HepG2 (cell line): ENCODE measurements around the gene ZNF586. TPM values are rescaled to one million over a fixed set of nuclear protein-coding genes. Genes with fewer than 3 reads are reported as not detected.

Source experiments
- EZH2 ChIP-seq: conservative IDR thresholded peaks from 2 replicates; pipeline ENCODE4 v1.6.1; 2012; ENCODE audit warnings: mild to moderate bottlenecking, low read depth, low read length, moderate library complexity
- FOXP1 ChIP-seq, 2 experiments: fragments of 450-650 bp in 1 of 2; IDR thresholded peaks; 2 replicates each; pipeline ENCODE4 v1.6.1; 2017 to 2018; ENCODE audit warnings: antibody characterized with exemption in 1 of 2
- KLF15 ChIP-seq: sonication (generic); formaldehyde crosslinking; IDR thresholded peaks from 2 replicates; pipeline ENCODE4 v1.8.1; 2023; ENCODE audit warnings: borderline replicate concordance, mild to moderate bottlenecking, inconsistent platforms, missing genetic modification reagents, mixed read lengths
- NKX3-1 ChIP-seq: sonication (generic); formaldehyde crosslinking; IDR thresholded peaks from 2 replicates; pipeline ENCODE4 v1.5.0; 2020; ENCODE audit warnings: missing genetic modification reagents
- PITX1 ChIP-seq: sonication (generic); formaldehyde crosslinking; IDR thresholded peaks from 2 replicates; pipeline ENCODE4 v1.5.1; 2020; ENCODE audit warnings: mild to moderate bottlenecking, missing genetic modification reagents
- RAD51 ChIP-seq: fragments of 450-650 bp; IDR thresholded peaks from 2 replicates; pipeline ENCODE4 v1.6.1; 2016; ENCODE audit warnings: borderline replicate concordance
- RFXANK ChIP-seq: IDR thresholded peaks from 2 replicates; pipeline ENCODE4 v1.6.1; 2016
- RORA ChIP-seq: sonication (generic); formaldehyde crosslinking; IDR thresholded peaks from 2 replicates; pipeline ENCODE4 v1.5.0; 2020; ENCODE audit warnings: mild to moderate bottlenecking, missing genetic modification reagents, moderate library complexity
- U2AF2 ChIP-seq: fragments of 200-400 bp; formaldehyde crosslinking; IDR thresholded peaks from 2 replicates; pipeline ENCODE4 v1.6.1; 2017; ENCODE audit warnings: low read depth, mild to moderate bottlenecking, low read length
- XBP1 ChIP-seq: sonication (generic); formaldehyde crosslinking; IDR thresholded peaks from 2 replicates; pipeline ENCODE4 v1.5.0; 2020; ENCODE audit warnings: missing genetic modification reagents
- ZFP62 ChIP-seq: sonication (generic); formaldehyde crosslinking; IDR thresholded peaks from 2 replicates; pipeline ENCODE4 v1.4.0; 2020; ENCODE audit warnings: missing genetic modification reagents
- ZNF101 ChIP-seq: sonication (generic); formaldehyde crosslinking; IDR thresholded peaks from 2 replicates; pipeline ENCODE4 v1.4.0; 2020; ENCODE audit warnings: mild to moderate bottlenecking, low read depth, missing genetic modification reagents, borderline replicate concordance
- ZNF253 ChIP-seq: sonication (generic); formaldehyde crosslinking; IDR thresholded peaks from 2 replicates; pipeline ENCODE4 v1.8.0; 2022; ENCODE audit warnings: mild to moderate bottlenecking, missing genetic modification reagents, borderline replicate concordance
- ZNF383 ChIP-seq: sonication (generic); formaldehyde crosslinking; IDR thresholded peaks from 2 replicates; pipeline ENCODE4 v1.4.0; 2020; ENCODE audit warnings: missing genetic modification reagents, mild to moderate bottlenecking, borderline replicate concordance
- ZNF446 ChIP-seq: sonication (generic); formaldehyde crosslinking; IDR thresholded peaks from 2 replicates; pipeline ENCODE4 v1.5.0; 2020; ENCODE audit warnings: mild to moderate bottlenecking, missing genetic modification reagents
- ZNF652 ChIP-seq: IDR thresholded peaks from 2 replicates; pipeline ENCODE4 v1.6.1; 2016; ENCODE audit warnings: low read depth, borderline replicate concordance
- polyA plus RNA-seq, 8 experiments: library from polyadenylated mRNA; depleted of rRNA in 3 of 8; stranded (reverse) in 7 of 8; unstranded in 1 of 8; fragments of >200 nt; fragmentation: Illumina TruSeq in 4 of 8; extraction: Trizol in 4 of 8; gene quantifications; 2 replicates each; pipeline versions ENCODE4 v1.2.1 to v1.2.3, GENCODE V29; 2011 to 2016; ENCODE audit warnings: low read depth in 4 of 8, missing spikeins in 1 of 8, mixed read lengths in 1 of 8; ENCODE audit not compliant: insufficient read depth in 1 of 8
- total RNA-seq, 5 experiments: library from RNA; depleted of rRNA; stranded (reverse); fragments of >200 nt; fragmentation: Illumina TruSeq; extraction: Trizol; gene quantifications; 2 replicates each; pipeline ENCODE4 v1.2.3, GENCODE V29; 2016; ENCODE audit warnings: low read depth in 1 of 5
- TF ChIP-seq, protein P1 (sequence below): sonication (generic); formaldehyde crosslinking; IDR thresholded peaks from 2 replicates; pipeline ENCODE4 v1.4.0; 2020; ENCODE audit warnings: mild to moderate bottlenecking, missing genetic modification reagents
- TF ChIP-seq, protein P2 (sequence below): sonication (generic); formaldehyde crosslinking; conservative IDR thresholded peaks from 2 replicates; pipeline ENCODE4 v1.8.0; 2022; ENCODE audit warnings: low read depth, missing genetic modification reagents
- TF ChIP-seq, protein P3 (sequence below): sonication (generic); formaldehyde crosslinking; IDR thresholded peaks from 2 replicates; pipeline ENCODE4 v1.4.0; 2020; ENCODE audit warnings: missing genetic modification reagents
- TF ChIP-seq, protein P4 (sequence below): IDR thresholded peaks from 2 replicates; pipeline ENCODE4 v1.6.1; 2016; ENCODE audit warnings: missing compliant biosample characterization, missing genetic modification reagents, borderline replicate concordance
- TF ChIP-seq, protein P5 (sequence below): IDR thresholded peaks from 2 replicates; pipeline ENCODE4 v1.6.1; 2016
- TF ChIP-seq, protein P6 (sequence below): sonication (generic); formaldehyde crosslinking; IDR thresholded peaks from 2 replicates; pipeline ENCODE4 v1.4.0; 2020; ENCODE audit warnings: missing genetic modification reagents

Gene ZNF586
- total and polyA plus RNA-seq, 2 of the 13 experiments (the other 11 are each of a cell fraction or from before 2014, with no cell fraction given), result 0.50 to 3.4 TPM

DNA sequence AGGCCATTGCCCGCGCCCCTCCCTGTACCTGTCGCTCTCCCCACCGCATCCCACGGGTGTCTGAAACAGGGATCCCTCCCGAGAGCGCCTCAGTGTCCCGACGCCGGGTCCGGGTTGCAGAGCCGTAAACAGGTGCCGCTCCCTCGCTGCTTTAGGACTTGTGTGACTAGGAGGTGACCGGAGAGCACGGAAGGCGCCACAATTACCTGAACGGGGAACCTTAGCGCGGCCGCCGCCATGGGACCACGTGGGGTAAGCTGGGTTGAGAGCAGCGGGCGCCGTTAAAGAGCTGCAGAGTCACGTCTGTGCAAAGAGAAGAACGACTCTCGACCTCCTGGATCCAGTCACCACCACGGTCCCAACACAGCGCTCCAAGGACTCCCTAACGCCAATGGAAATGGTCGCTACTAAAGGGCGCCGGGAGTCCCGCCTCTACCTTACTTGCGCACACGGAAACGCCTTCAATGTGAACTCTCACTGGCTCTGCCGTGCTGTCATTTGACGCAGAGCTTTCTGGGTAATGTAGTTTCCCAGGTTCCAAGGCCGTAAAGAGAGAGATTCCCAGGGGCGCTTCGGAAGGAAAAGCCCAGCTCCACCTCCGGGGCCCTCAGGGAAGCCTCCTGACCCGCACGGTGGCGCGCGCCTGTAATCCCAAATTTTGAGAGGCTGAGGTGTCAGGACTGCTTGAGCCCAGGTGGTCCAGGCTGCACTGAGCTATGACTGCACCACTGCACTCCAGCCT lies 45.2 kb downstream of the ZNF586 start, which contains the start of gene ZNF552 (continued):
- TF ChIP-seq ZNF383 (CRISPR knock-in tag) (0 out of 2 replicates have a peak, but pooled peaks have one; percentile 81), NKX3-1 (no peak), ZNF253 (no peak), FOXP1 (IDR thresholded peaks at IDR 0.05) (no peak), FOXP1 (CRISPR knock-in tag; IDR thresholded peaks at IDR 0.05) (no peak), RAD51 (no peak), KLF15 (CRISPR knock-in tag) (no peak), ZNF446 (no peak), ZFP62 (CRISPR knock-in tag) (no peak), ZNF101 (CRISPR knock-in tag) (0 out of 2 replicates have a peak, but pooled peaks have one; percentile 11), XBP1 (CRISPR knock-in tag) (no peak), RORA (CRISPR knock-in tag) (no peak), PITX1 (CRISPR knock-in tag) (no peak; the same call in 1 of the 2 replicates), ZNF652 (no peak), RFXANK (CRISPR knock-in tag) (no peak), U2AF2 (no peak), EZH2 (no peak)
- TF ChIP-seq, protein P1, sequence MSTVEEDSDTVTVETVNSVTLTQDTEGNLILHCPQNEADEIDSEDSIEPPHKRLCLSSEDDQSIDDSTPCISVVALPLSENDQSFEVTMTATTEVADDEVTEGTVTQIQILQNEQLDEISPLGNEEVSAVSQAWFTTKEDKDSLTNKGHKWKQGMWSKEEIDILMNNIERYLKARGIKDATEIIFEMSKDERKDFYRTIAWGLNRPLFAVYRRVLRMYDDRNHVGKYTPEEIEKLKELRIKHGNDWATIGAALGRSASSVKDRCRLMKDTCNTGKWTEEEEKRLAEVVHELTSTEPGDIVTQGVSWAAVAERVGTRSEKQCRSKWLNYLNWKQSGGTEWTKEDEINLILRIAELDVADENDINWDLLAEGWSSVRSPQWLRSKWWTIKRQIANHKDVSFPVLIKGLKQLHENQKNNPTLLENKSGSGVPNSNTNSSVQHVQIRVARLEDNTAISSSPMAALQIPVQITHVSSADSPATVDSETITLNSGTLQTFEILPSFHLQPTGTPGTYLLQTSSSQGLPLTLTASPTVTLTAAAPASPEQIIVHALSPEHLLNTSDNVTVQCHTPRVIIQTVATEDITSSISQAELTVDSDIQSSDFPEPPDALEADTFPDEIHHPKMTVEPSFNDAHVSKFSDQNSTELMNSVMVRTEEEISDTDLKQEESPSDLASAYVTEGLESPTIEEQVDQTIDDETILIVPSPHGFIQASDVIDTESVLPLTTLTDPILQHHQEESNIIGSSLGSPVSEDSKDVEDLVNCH (CRISPR knock-in tag), result no peak
- TF ChIP-seq, protein P2, sequence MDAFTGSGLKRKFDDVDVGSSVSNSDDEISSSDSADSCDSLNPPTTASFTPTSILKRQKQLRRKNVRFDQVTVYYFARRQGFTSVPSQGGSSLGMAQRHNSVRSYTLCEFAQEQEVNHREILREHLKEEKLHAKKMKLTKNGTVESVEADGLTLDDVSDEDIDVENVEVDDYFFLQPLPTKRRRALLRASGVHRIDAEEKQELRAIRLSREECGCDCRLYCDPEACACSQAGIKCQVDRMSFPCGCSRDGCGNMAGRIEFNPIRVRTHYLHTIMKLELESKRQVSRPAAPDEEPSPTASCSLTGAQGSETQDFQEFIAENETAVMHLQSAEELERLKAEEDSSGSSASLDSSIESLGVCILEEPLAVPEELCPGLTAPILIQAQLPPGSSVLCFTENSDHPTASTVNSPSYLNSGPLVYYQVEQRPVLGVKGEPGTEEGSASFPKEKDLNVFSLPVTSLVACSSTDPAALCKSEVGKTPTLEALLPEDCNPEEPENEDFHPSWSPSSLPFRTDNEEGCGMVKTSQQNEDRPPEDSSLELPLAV (CRISPR knock-in tag), result no peak
- TF ChIP-seq, protein P3, sequence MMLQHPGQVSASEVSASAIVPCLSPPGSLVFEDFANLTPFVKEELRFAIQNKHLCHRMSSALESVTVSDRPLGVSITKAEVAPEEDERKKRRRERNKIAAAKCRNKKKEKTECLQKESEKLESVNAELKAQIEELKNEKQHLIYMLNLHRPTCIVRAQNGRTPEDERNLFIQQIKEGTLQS (CRISPR knock-in tag), result no peak
- TF ChIP-seq, protein P4, sequence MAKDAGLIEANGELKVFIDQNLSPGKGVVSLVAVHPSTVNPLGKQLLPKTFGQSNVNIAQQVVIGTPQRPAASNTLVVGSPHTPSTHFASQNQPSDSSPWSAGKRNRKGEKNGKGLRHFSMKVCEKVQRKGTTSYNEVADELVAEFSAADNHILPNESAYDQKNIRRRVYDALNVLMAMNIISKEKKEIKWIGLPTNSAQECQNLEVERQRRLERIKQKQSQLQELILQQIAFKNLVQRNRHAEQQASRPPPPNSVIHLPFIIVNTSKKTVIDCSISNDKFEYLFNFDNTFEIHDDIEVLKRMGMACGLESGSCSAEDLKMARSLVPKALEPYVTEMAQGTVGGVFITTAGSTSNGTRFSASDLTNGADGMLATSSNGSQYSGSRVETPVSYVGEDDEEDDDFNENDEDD (CRISPR knock-in tag), result no peak
- TF ChIP-seq, protein P5, sequence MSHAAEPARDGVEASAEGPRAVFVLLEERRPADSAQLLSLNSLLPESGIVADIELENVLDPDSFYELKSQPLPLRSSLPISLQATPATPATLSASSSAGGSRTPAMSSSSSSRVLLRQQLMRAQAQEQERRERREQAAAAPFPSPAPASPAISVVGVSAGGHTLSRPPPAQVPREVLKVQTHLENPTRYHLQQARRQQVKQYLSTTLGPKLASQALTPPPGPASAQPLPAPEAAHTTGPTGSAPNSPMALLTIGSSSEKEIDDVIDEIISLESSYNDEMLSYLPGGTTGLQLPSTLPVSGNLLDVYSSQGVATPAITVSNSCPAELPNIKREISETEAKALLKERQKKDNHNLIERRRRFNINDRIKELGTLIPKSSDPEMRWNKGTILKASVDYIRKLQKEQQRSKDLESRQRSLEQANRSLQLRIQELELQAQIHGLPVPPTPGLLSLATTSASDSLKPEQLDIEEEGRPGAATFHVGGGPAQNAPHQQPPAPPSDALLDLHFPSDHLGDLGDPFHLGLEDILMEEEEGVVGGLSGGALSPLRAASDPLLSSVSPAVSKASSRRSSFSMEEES, result no peak
- TF ChIP-seq, protein P6, sequence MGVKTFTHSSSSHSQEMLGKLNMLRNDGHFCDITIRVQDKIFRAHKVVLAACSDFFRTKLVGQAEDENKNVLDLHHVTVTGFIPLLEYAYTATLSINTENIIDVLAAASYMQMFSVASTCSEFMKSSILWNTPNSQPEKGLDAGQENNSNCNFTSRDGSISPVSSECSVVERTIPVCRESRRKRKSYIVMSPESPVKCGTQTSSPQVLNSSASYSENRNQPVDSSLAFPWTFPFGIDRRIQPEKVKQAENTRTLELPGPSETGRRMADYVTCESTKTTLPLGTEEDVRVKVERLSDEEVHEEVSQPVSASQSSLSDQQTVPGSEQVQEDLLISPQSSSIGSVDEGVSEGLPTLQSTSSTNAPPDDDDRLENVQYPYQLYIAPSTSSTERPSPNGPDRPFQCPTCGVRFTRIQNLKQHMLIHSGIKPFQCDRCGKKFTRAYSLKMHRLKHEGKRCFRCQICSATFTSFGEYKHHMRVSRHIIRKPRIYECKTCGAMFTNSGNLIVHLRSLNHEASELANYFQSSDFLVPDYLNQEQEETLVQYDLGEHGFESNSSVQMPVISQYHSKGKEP, result no peak
